KOPT-K1 (cell line): ENCODE data around the gene SIDT2.

Experiments
- H3K27ac ChIP-seq: fragments of 200-600 bp; sonication (generic); 2 replicates; pipeline ENCODE4 v1.5.1; 2016; ENCODE audit warnings: antibody characterized with exemption, mild to moderate bottlenecking, low read depth, low read length; ENCODE audit not compliant: poor library complexity, severe bottlenecking
- H3K36me3 ChIP-seq: fragments of 200-600 bp; sonication (generic); 2 replicates; pipeline ENCODE4 v1.5.1; 2017; ENCODE audit warnings: antibody characterized with exemption, mild to moderate bottlenecking, low read length, moderate library complexity; ENCODE audit not compliant: insufficient read depth
- H3K9me3 ChIP-seq: fragments of 200-600 bp; sonication (generic); 2 replicates; pipeline ENCODE4 v1.5.1; 2017; ENCODE audit warnings: antibody characterized with exemption, low read length, mild to moderate bottlenecking; ENCODE audit not compliant: insufficient read depth, poor library complexity, severe bottlenecking

The SIDT2 gene

GRCh38 chr11:117191680-117192400 lies 13.3 kb downstream of the SIDT2 start:
- Histone ChIP-seq H3K9me3 (no peaks in the 10 kb centered on the region), H3K27ac (no peak overlapping the region), H3K36me3 (no peaks in the 10 kb centered on the region; the same call in 1 of the 2 replicates)

- no peaks in the 10 kb centered on the region for H3K9me3 ChIP-seq
- no peak overlapping the region for H3K27ac ChIP-seq
- H3K36me3 ChIP-seq: no peaks in the 10 kb centered on the region; the same call in 1 of the 2 replicates
These were observed 13.9 kb downstream of the SIDT2 start for GRCh38 chr11:117192401-117192875.

- Histone ChIP-seq H3K9me3 (no peaks in the 10 kb centered on the region), H3K36me3 (no peaks in the 10 kb centered on the region; the same call in 1 of the 2 replicates), H3K27ac (no peak overlapping the region)
These were observed 14.8 kb downstream of the SIDT2 start for GRCh38 chr11:117193130-117194020.

- H3K36me3 ChIP-seq: no peaks in the 10 kb centered on the region
- no peak overlapping the region for H3K27ac ChIP-seq
- H3K9me3 ChIP-seq: no peaks in the 10 kb centered on the region
These were observed 15.7 kb downstream of the SIDT2 start for GRCh38 chr11:117194267-117194666.

GRCh38 chr11:117195258-117195657 lies 16.7 kb downstream of the SIDT2 start:
- no peaks in the 10 kb centered on the region for H3K36me3 ChIP-seq
- H3K9me3 ChIP-seq: no peaks in the 10 kb centered on the region
- H3K27ac ChIP-seq: no peak overlapping the region

- H3K9me3 ChIP-seq: no peaks in the 10 kb centered on the region
- no peaks in the 10 kb centered on the region for H3K36me3 ChIP-seq
- H3K27ac ChIP-seq: no peak overlapping the region
These were observed 17.2 kb downstream of the SIDT2 start for GRCh38 chr11:117195761-117196160.

GRCh38 chr11:117197006-117197405 lies 18.5 kb downstream of the SIDT2 start:
- H3K36me3 ChIP-seq: no peaks in the 10 kb centered on the region

GRCh38 chr11:117197516-117198456 lies 19.2 kb downstream of the SIDT2 start:
- Histone ChIP-seq H3K9me3 (no peaks in the 10 kb centered on the region), H3K36me3 (0 out of 2 replicates have a peak, but pooled peaks cover 3% of the 10 kb centered on the region), H3K27ac (no peak overlapping the region)

More at GRCh38 chr11:117197006-117197405, 18.5 kb downstream of the SIDT2 start:
- H3K27ac ChIP-seq: no peak overlapping the region
- no peaks in the 10 kb centered on the region for H3K9me3 ChIP-seq

- peaks cover 10% of the 10 kb centered on the region; the same call in 1 of the 2 replicates for H3K36me3 ChIP-seq
- no peaks in the 10 kb centered on the region for H3K9me3 ChIP-seq
- no peak overlapping the region for H3K27ac ChIP-seq
These were observed 20.1 kb downstream of the SIDT2 start for GRCh38 chr11:117198613-117199012.

- Histone ChIP-seq H3K36me3 (peaks cover 17% of the 10 kb centered on the region; the same call in 1 of the 2 replicates), H3K9me3 (no peaks in the 10 kb centered on the region), H3K27ac (no peak within 1 kb of the TSS)
These were observed 20.7 kb downstream of the SIDT2 start, which contains the start of gene TAGLN for GRCh38 chr11:117199053-117199915. TAGLN (plus strand) TSS chr11:117199370; CDS start chr11:117203014, 3,644 bp downstream.

- H3K36me3 ChIP-seq: peaks cover 26% of the 10 kb centered on the region; the same call in 1 of the 2 replicates
- H3K27ac ChIP-seq: no peak overlapping the region
- H3K9me3 ChIP-seq: no peaks in the 10 kb centered on the region
These were observed 21.6 kb downstream of the SIDT2 start for GRCh38 chr11:117199916-117200812.

GRCh38 chr11:117200813-117201657 lies 22.5 kb downstream of the SIDT2 start:
- H3K27ac ChIP-seq: no peak overlapping the region
- H3K9me3 ChIP-seq: no peaks in the 10 kb centered on the region
- peaks cover 31% of the 10 kb centered on the region; the same call in 1 of the 2 replicates for H3K36me3 ChIP-seq
